Smooth muscle cell (in vitro differentiated cells): ENCODE measurements around the gene CD83. TPM values are rescaled to one million over a fixed set of nuclear protein-coding genes. Genes with fewer than 3 reads are reported as not detected.

Experiments
- DNase-seq: peaks from one replicate; lab custom pipeline; 2025; ENCODE audit not compliant: unreplicated experiment; lab: John Stamatoyannopoulos, UW
- H2AFZ ChIP-seq: fragments of 200-600 bp; sonication (generic); 2 replicates; pipeline ENCODE4 v1.6.0; 2016; ENCODE audit warnings: antibody characterized with exemption, low read depth, mild to moderate bottlenecking
- H3F3A ChIP-seq: fragments of 200-600 bp; sonication (generic); 2 replicates; pipeline ENCODE4 v1.6.0; 2017; ENCODE audit warnings: antibody characterized with exemption, low read depth
- H3K27ac ChIP-seq: fragments of 200-600 bp; sonication (generic); 2 replicates; pipeline ENCODE4 v1.5.1; 2016; ENCODE audit warnings: low read depth, mild to moderate bottlenecking
- H3K27me3 ChIP-seq: fragments of 200-600 bp; sonication (generic); 2 replicates; pipeline ENCODE4 v1.6.1; 2016; ENCODE audit warnings: low read depth, mild to moderate bottlenecking
- H3K36me3 ChIP-seq: fragments of 200-600 bp; sonication (generic); 2 replicates; pipeline ENCODE4 v1.5.1; 2016; ENCODE audit warnings: low read depth
- H3K4me1 ChIP-seq: fragments of 200-600 bp; sonication (generic); 2 replicates; pipeline ENCODE4 v1.5.1; 2016; ENCODE audit warnings: low read depth
- H3K4me2 ChIP-seq: fragments of 200-600 bp; sonication (generic); 2 replicates; pipeline ENCODE4 v1.6.0; 2016; ENCODE audit warnings: mild to moderate bottlenecking
- H3K4me3 ChIP-seq: fragments of 200-600 bp; sonication (generic); 2 replicates; pipeline ENCODE4 v1.5.1; 2016; ENCODE audit warnings: mild to moderate bottlenecking
- H3K79me2 ChIP-seq: fragments of 200-600 bp; sonication (generic); 2 replicates; pipeline ENCODE4 v1.6.0; 2016; ENCODE audit warnings: low read depth, mild to moderate bottlenecking
- H3K9ac ChIP-seq: fragments of 200-600 bp; sonication (generic); 2 replicates; pipeline ENCODE4 v1.6.0; 2016; ENCODE audit warnings: low read depth
- H3K9me3 ChIP-seq: fragments of 200-600 bp; sonication (generic); replicated peaks from 2 replicates; pipeline ENCODE4 v1.5.1; 2016; ENCODE audit warnings: low read depth
- H4K20me1 ChIP-seq: fragments of 200-600 bp; sonication (generic); 2 replicates; pipeline ENCODE4 v1.6.0; 2016; ENCODE audit warnings: low read depth
- WGBS: methylation state at CpG from one replicate; pipeline ENCODE4 v1.1.7; 2016; ENCODE audit warnings: low lambda C conversion rate; 5-methylcytosine and 5-hydroxymethylcytosine counted together
- polyA plus RNA-seq: library from polyadenylated mRNA; unstranded; fragments of >200 nt; fragmentation: Nextera tagmentation; extraction: Ambion mirVana; gene quantifications from 2 replicates; pipeline ENCODE4 v1.2.1, GENCODE V29; 2016
- total RNA-seq: library from RNA; depleted of rRNA; stranded (reverse); fragments of >200 nt; gene quantifications from 2 replicates; pipeline ENCODE4 v1.2.3, GENCODE V29; 2014
- TF ChIP-seq, protein P1 (sequence below): fragments of 200-600 bp; sonication (generic); IDR thresholded peaks from 2 replicates; pipeline ENCODE4 v1.5.1; 2017; ENCODE audit warnings: borderline replicate concordance, mild to moderate bottlenecking, antibody characterized with exemption; ENCODE audit not compliant: insufficient read depth, poor library complexity, severe bottlenecking

CD83 gene
- total and polyA plus RNA-seq, 2 experiments from 2014 or later, result 2.3 to 4.0 TPM

DNA sequence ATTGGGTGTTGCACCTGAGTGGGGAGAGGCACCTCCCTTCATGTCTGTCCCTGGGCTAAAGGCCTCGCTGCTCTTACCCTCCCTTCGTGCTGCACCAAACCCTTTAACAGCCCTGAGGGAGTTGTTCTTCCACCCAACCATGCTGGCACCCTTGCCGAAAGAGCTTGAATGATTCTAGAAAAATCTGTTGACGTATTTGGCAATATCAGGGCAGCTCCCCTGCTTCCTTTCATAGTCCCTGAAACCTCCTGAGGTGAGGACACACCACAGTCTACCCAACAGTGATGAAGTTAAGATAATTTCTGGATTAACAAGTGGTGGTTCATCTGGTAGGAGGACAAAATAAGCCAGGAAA, 15.3 kb downstream of the CD83 start:
- DNase-seq, result no peak
- no peak overlapping the region for H3K27ac ChIP-seq

DNA sequence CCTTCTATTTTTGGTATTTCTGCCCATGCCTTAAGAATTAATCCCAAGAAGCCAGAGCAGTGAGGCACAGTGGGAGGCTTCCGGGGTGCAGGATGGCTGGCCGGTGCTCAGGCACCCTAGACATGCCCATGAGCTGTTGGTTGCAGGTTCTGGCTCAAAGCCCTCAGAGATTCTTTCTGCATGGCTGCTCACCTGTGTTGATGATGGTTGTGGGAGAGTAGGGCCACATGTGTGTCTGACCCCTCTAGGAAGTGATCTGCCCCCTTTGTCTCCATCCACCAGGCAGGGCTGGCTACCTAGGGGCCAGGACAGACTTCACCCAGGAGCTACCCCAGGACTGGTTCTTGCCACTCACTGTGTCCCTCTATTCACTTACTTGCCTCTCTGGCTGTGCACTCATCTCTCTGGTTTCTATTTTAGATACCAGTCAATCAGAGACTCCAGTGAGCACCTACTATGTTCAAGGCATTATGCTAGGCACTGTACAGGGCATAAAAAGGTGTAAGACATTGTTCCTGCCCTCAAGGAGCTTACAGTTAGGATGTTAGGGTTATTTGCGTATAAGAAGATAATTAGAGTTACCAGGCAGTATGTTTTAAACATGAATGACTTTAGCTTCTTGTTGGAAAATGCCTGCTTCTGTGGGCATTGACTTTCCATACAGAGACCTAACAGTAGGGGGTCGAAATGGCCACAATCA, 16.8 kb downstream of the CD83 start:
- no peaks in the 10 kb centered on the region for H3K9me3 ChIP-seq
- no peak overlapping the region for H3K9ac ChIP-seq
- WGBS, result 87% methylated on average over 4 of the region's 4 CpGs
- H3F3A ChIP-seq, result no peaks in the 10 kb centered on the region
- H3K36me3 ChIP-seq, result no peaks in the 10 kb centered on the region
- no peaks in the 10 kb centered on the region for H4K20me1 ChIP-seq
- TF ChIP-seq, protein P1, sequence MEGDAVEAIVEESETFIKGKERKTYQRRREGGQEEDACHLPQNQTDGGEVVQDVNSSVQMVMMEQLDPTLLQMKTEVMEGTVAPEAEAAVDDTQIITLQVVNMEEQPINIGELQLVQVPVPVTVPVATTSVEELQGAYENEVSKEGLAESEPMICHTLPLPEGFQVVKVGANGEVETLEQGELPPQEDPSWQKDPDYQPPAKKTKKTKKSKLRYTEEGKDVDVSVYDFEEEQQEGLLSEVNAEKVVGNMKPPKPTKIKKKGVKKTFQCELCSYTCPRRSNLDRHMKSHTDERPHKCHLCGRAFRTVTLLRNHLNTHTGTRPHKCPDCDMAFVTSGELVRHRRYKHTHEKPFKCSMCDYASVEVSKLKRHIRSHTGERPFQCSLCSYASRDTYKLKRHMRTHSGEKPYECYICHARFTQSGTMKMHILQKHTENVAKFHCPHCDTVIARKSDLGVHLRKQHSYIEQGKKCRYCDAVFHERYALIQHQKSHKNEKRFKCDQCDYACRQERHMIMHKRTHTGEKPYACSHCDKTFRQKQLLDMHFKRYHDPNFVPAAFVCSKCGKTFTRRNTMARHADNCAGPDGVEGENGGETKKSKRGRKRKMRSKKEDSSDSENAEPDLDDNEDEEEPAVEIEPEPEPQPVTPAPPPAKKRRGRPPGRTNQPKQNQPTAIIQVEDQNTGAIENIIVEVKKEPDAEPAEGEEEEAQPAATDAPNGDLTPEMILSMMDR, result no peak
- H3K27me3 ChIP-seq, result no peaks in the 10 kb centered on the region
- no peaks in the 10 kb centered on the region for H3K4me1 ChIP-seq
- DNase-seq, result no peak
- H3K79me2 ChIP-seq, result no peaks in the 10 kb centered on the region
- H3K27ac ChIP-seq, result no peak overlapping the region
- no peak overlapping the region for H2AFZ ChIP-seq
- no peak overlapping the region for H3K4me2 ChIP-seq
- H3K4me3 ChIP-seq, result no peak overlapping the region

More for the DNA sequence above, 15.3 kb downstream of the CD83 start:
- WGBS, result 91% methylated on average over 4 of the region's 4 CpGs
- H3K27me3 ChIP-seq, result no peaks in the 10 kb centered on the region
- TF ChIP-seq, protein P1, result no peak
- no peaks in the 10 kb centered on the region for H3K9me3 ChIP-seq
- no peaks in the 10 kb centered on the region for H3K36me3 ChIP-seq
- H4K20me1 ChIP-seq, result no peaks in the 10 kb centered on the region
- no peak overlapping the region for H2AFZ ChIP-seq
- H3F3A ChIP-seq, result no peaks in the 10 kb centered on the region
- no peaks in the 10 kb centered on the region for H3K4me1 ChIP-seq
- H3K4me3 ChIP-seq, result no peak overlapping the region
- no peak overlapping the region for H3K4me2 ChIP-seq
- no peak overlapping the region for H3K9ac ChIP-seq
- no peaks in the 10 kb centered on the region for H3K79me2 ChIP-seq

DNA sequence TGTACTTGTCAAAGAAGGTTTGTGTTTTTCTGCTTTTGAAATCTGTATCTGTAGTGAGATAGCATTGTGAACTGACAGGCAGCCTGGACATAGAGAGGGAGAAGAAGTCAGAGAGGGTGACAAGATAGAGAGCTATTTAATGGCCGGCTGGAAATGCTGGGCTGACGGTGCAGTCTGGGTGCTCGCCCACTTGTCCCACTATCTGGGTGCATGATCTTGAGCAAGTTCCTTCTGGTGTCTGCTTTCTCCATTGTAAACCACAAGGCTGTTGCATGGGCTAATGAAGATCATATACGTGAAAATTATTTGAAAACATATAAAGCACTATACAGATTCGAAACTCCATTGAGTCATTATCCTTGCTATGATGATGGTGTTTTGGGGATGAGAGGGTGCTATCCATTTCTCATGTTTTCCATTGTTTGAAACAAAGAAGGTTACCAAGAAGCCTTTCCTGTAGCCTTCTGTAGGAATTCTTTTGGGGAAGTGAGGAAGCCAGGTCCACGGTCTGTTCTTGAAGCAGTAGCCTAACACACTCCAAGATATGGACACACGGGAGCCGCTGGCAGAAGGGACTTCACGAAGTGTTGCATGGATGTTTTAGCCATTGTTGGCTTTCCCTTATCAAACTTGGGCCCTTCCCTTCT, 18.4 kb downstream of the CD83 start:
- H4K20me1 ChIP-seq, result no peaks in the 10 kb centered on the region
- H3K27me3 ChIP-seq, result no peaks in the 10 kb centered on the region
- TF ChIP-seq, protein P1, result no peak
- no peaks in the 10 kb centered on the region for H3K36me3 ChIP-seq
- H3K4me2 ChIP-seq, result no peak overlapping the region
- H3K4me3 ChIP-seq, result no peak overlapping the region
- no peak overlapping the region for H2AFZ ChIP-seq
- no peaks in the 10 kb centered on the region for H3K4me1 ChIP-seq
- no peak for DNase-seq
- no peak overlapping the region for H3K9ac ChIP-seq
- H3K9me3 ChIP-seq, result no peaks in the 10 kb centered on the region
- WGBS, result 56% methylated on average over 9 of the region's 9 CpGs
- H3K79me2 ChIP-seq, result no peaks in the 10 kb centered on the region
- no peaks in the 10 kb centered on the region for H3F3A ChIP-seq
- no peak overlapping the region for H3K27ac ChIP-seq

DNA sequence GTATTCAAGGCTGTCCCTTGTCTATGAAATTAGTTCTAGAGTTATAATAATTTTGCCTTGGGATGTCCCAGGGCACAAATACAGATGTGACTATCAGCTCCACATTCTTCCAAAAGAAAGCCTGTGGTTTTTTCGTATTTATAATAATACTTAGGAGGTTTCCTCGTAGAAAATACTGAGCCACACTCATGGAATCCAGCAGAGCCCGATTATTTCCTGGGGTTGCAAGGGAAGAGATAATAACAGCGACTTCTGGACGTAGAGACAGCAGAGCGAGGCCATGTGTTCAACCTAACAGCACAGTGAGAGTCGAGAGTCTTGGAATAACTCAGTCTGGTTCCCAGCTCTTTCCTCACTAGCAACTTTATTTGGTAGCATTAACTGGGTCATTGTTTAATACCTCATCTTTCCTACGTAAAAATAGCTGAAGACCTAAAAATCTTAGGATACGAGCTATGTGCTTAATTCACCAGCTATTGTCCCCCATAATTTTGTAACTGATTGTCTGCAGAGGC, 21.2 kb downstream of the CD83 start:
- Histone ChIP-seq H3K36me3 (no peaks in the 10 kb centered on the region), H3K9me3 (no peaks in the 10 kb centered on the region), H3K4me3 (no peak overlapping the region), H3K79me2 (no peaks in the 10 kb centered on the region), H2AFZ (no peak overlapping the region), H3K4me1 (no peaks in the 10 kb centered on the region), H3F3A (no peaks in the 10 kb centered on the region), H3K27me3 (no peaks in the 10 kb centered on the region), H3K4me2 (no peak overlapping the region), H4K20me1 (no peaks in the 10 kb centered on the region), H3K27ac (no peak overlapping the region), H3K9ac (no peak overlapping the region)
- no peak for DNase-seq
- TF ChIP-seq, protein P1, result no peak
- 44% methylated on average over 9 of the region's 9 CpGs for WGBS
